ENCODE data around the gene GNG8. TPM values are rescaled to one million over a fixed set of nuclear protein-coding genes. Genes with fewer than 3 reads are reported as not detected.

Gene GNG8
- total RNA-seq, 6 experiments from 2014 or later: not detected

DNA sequence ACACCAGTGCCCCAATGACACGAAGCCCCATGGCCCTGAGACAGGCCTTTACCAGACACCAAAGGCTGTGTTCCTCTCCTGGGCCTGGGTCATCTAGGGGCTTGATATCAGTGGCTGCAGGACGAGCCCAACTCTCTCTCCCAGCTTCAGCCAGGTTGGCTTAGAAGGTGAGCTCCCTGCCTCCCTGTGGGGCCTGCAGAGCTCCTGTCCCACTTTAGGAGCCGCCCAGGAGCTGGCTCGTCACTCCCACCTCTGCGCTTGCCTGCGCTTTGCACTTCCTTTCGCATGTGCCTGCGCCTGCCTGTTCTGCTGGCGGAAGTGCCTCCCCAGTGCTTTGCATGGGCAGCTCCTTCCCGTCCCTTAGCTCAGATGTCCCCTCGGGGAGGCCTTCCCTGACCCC lies 30.0 kb downstream of the GNG8 start:
- Mint-ChIP-seq H3K27me3 (ENCODE audit: insufficient read depth) (peaks cover 3% of the 10 kb centered on the region), H3K4me1 (ENCODE audit: low read depth) (peaks cover 32% of the 10 kb centered on the region), H3K27ac (peak overlapping the region; percentile 13; the same call in 1 of the 2 replicates), H3K9me3 (no peaks in the 10 kb centered on the region), H3K4me3 (0 out of 2 replicates have a peak overlapping the region, but pooled peaks have one; percentile 5), H3K36me3 (ENCODE audit: low read depth) (peaks cover 47% of the 10 kb centered on the region)
- no peak for DNase-seq
- TF ChIP-seq, protein P1, sequence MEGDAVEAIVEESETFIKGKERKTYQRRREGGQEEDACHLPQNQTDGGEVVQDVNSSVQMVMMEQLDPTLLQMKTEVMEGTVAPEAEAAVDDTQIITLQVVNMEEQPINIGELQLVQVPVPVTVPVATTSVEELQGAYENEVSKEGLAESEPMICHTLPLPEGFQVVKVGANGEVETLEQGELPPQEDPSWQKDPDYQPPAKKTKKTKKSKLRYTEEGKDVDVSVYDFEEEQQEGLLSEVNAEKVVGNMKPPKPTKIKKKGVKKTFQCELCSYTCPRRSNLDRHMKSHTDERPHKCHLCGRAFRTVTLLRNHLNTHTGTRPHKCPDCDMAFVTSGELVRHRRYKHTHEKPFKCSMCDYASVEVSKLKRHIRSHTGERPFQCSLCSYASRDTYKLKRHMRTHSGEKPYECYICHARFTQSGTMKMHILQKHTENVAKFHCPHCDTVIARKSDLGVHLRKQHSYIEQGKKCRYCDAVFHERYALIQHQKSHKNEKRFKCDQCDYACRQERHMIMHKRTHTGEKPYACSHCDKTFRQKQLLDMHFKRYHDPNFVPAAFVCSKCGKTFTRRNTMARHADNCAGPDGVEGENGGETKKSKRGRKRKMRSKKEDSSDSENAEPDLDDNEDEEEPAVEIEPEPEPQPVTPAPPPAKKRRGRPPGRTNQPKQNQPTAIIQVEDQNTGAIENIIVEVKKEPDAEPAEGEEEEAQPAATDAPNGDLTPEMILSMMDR (IDR thresholded peaks at IDR 0.05): no peak

DNA sequence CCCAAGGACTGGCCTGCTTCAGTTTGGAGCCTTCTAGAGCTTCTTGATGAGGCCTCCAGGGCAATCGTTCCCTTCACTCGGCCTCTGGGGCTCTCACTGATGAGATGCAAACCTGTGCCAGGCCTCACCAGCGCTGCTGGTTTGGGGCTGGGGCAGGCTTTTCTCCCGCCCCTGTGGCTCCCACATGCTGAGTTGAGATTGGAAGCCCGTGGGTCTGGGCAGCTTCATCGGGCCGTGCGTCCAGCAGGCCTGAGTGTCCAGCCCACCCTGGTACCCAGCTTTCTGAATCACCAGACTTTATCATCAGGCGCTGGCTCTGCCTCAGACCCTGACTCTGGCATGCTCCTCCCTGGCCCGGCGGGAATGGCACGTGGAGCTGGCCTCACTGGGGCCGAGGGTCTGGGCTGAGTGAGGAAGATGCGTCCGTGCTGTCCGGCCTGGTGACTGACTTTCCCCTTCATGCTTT lies 30.6 kb downstream of the GNG8 start:
- no peak for DNase-seq

DNA sequence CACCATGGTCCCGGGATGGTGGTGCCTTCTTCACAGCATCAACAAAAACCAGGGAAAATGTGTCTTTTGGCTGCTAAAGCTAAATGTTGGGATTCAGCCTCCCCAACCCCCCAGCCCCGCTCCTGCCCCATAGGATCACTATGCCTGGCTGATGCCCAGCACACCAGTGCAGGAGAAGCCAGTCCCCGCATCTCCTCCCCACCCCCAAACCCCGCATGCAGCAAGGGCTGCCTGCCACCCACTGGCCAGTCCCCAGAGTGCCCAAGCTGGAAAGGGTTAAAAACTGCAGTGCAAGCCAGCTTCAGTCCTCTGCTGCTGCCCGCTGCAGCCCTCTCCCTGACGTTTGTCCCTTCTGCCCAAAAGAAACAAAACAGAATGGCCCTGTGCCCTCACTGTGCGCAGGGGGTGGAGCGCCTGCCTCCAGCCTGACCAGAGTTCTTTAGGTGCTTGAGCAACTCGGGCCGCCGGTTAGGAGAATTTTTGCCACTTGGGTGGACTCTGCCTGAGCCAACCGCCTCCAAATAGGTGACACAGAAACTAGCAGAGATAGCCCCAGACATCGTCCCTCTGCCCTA lies 31.1 kb downstream of the GNG8 start:
- H3K27ac Mint-ChIP-seq: no peak overlapping the region
- peaks cover 44% of the 10 kb centered on the region for H3K36me3 Mint-ChIP-seq (ENCODE audit: low read depth)
- TF ChIP-seq, protein P1 (IDR thresholded peaks at IDR 0.05): no peak; the same call in 1 of the 2 replicates
- DNase-seq: no peak
- H3K4me1 Mint-ChIP-seq (ENCODE audit: low read depth): peaks cover 34% of the 10 kb centered on the region
- no peak overlapping the region for H3K4me3 Mint-ChIP-seq
- no peaks in the 10 kb centered on the region; the same call in 1 of the 2 replicates for H3K9me3 Mint-ChIP-seq
- peaks cover 3% of the 10 kb centered on the region for H3K27me3 Mint-ChIP-seq (ENCODE audit: insufficient read depth)

More for the DNA sequence above, 30.6 kb downstream of the GNG8 start:
- TF ChIP-seq, protein P1 (IDR thresholded peaks at IDR 0.05): no peak
- Mint-ChIP-seq H3K36me3 (ENCODE audit: low read depth) (peaks cover 42% of the 10 kb centered on the region), H3K27ac (no peak overlapping the region), H3K27me3 (ENCODE audit: insufficient read depth) (peaks cover 5% of the 10 kb centered on the region), H3K4me3 (no peak overlapping the region), H3K9me3 (no peaks in the 10 kb centered on the region), H3K4me1 (ENCODE audit: low read depth) (peaks cover 28% of the 10 kb centered on the region)

DNA sequence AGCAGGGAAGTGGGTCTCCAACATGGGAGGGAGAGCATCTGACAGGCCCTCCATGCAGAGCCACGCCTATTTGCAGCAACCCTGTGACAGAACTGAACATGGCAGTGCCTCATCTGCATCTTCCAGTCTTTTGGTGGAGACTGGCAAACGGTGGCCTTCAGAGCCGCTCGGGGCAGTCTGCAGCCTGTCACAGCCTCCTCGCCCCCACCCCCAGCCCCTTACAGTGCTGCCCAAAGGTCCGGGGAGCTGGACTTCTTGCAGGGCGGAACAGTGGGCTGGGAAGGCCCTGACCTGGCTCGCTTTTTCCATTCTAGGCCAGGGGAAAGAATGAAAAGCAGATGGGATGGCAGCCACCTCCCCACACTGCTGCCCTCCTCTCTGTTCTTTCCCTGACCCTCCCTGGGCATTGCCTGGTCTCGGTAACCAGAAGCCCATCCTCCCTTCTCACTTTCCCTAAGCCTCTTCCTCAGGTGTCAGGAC lies 32.2 kb downstream of the GNG8 start:
- H3K27me3 Mint-ChIP-seq (ENCODE audit: insufficient read depth): peaks cover 3% of the 10 kb centered on the region
- TF ChIP-seq, protein P1 (IDR thresholded peaks at IDR 0.05): no peak
- H3K4me1 Mint-ChIP-seq (ENCODE audit: low read depth): peaks cover 29% of the 10 kb centered on the region
- peak overlapping the region; percentile 100 for H3K4me3 Mint-ChIP-seq
- H3K36me3 Mint-ChIP-seq (ENCODE audit: low read depth): peaks cover 38% of the 10 kb centered on the region
- DNase-seq: no peak
- peaks cover 3% of the 10 kb centered on the region; the same call in 1 of the 2 replicates for H3K9me3 Mint-ChIP-seq
- peak overlapping the region; percentile 84 for H3K27ac Mint-ChIP-seq

DNA sequence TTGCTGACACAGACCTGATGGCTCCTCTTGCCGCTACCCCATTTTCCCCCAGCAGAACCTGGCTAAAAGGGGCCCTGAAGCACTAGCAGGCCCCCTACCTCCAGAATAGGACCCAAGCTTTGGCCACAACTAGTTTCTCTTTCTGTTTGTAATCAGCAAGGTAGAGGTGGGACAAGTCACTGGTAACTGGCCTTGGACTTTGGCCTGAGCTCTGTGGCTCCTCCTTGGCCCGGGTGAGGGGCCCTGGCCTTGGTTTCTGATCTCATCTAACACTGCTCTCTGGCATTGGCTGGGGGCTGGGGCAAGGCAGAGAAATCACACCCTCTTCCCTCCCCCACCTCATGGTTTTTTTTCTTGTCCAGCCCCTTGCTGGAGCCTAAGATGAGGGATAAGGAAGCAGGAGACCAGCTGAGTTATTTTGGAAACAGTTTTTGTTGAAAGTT lies 32.8 kb downstream of the GNG8 start:
- H3K9me3 Mint-ChIP-seq: peaks cover 8% of the 10 kb centered on the region; the same call in 1 of the 2 replicates
- H3K36me3 Mint-ChIP-seq (ENCODE audit: low read depth): peaks cover 42% of the 10 kb centered on the region
- TF ChIP-seq, protein P1 (IDR thresholded peaks at IDR 0.05): no peak
- peak overlapping the region; percentile 100 for H3K4me3 Mint-ChIP-seq
- DNase-seq: no peak
- H3K27ac Mint-ChIP-seq: peak overlapping the region; percentile 84
- peaks cover 29% of the 10 kb centered on the region for H3K4me1 Mint-ChIP-seq (ENCODE audit: low read depth)
- peaks cover 2% of the 10 kb centered on the region for H3K27me3 Mint-ChIP-seq (ENCODE audit: insufficient read depth)
